HG02840 (cell line): Measurements from ENCODE around the gene DMXL1.
"Not testable (repeated sequence)": the region's sequence is repeated elsewhere in the genome, so short reads cannot be mapped to it uniquely, and the experiment has no call there.

Source experiments
- ATAC-seq: cut with Tn5 transposase; IDR thresholded peaks from one replicate; pipeline ENCODE4 v1.9.1; 2021; ENCODE audit warnings: mild to moderate bottlenecking, moderate library complexity, moderate number of reproducible peaks; ENCODE audit not compliant: unreplicated experiment, low FRiP score

DMXL1 gene

DNA sequence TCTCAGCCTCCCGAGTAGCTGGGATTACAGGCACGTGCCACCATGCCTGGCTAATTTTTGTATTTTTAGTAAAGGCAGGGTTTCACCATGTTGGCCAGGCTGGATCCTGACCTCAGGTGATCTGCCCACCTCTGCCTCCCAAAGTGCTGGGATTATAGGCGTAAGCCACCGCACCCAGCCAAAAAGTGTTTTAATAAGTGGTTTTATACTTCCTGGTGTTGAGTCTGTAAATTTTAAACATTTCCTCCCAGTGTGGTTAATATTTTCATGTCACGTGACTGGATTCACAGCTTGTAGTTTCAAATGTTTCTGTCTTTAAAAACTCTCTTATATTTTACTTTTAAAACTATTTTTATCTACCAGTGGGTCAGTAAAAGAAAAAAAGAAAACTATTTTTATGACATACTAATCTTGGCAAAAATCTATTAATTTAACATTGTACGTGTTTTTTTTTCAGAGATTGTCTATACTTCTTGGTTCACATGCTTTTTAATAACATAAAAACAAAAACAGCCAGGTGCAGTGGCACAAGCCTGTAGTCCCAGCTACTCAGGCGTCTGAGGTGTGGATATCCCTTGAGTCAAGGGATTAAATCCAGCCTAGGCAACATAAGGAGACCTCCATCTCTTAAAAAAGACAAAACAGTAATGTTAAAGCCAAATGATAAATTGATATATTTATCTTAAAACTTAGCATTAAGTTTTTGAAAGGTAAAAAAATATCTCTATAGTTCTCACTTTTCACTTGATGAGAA lies 117.1 kb downstream of the DMXL1 start:
- no peak for ATAC-seq

- no peak for ATAC-seq
Observed at GRCh38 chr5:119190470-119191095, 119.7 kb downstream of the DMXL1 start.

DNA sequence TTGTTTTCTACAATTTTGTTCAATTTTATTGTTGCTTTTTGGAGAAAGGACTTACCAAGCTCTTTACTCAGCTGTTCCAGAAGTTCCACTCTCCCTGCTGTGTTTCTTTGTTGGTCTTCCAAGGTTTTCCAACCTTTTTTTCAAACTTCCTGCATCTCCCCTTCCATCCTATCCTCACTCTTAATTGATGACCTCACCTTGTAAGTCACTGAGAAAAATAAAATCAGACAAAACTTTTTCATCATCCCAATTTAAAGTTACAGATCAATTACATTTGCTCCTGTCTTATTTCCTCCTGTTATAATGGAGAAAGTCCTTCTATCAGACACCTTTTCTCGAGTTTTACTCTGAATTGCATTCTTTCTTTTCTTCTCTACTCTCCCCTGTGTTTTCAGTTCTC lies 121.1 kb downstream of the DMXL1 start:
- no peak for ATAC-seq

DNA sequence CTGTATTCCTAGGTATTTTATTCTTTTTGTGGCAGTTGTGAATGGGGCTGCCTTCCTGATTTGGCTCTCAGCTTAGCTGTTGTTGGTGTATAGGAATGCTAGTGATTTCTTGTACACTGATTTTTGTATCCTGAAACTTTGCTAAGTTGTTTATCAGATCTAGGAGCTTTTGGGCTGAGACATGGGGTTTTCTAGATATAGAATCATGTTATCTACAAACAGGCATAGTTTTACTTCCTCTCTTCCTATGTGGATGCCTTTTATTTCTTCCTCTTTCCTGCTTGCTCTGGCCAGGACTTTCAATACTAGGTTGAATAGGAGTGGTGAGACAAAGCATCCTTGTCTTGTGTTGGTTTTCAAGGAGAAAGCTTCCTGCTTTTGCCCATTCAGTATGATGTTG lies 129.9 kb downstream of the DMXL1 start:
- ATAC-seq, result no peak

- ATAC-seq, result no peak
Observed at GRCh38 chr5:119207105-119207504, 136.2 kb downstream of the DMXL1 start.

- no peak for ATAC-seq
Observed at GRCh38 chr5:119212026-119212425, 141.1 kb downstream of the DMXL1 start.

- ATAC-seq, result no peak
Observed at GRCh38 chr5:119212676-119213075, 141.8 kb downstream of the DMXL1 start.

DNA sequence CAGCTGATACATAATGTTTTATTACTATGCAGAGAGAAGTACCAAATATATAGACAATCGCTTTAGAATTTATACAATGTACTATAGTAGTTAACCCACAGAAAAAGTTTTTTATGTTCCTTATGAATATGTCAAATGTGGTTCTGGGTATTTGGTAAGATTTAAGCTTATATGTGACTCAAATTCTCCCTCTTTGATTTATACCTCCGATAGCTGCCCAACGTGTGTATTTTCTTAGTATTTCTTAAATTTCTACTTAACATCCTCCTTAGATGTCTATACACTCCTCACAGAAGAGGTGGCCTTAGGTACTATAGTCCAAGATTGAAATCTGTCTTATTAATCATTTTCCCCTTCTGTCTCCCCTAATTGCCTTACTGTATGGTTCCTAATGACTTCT lies 146.3 kb downstream of the DMXL1 start:
- no peak for ATAC-seq

DNA sequence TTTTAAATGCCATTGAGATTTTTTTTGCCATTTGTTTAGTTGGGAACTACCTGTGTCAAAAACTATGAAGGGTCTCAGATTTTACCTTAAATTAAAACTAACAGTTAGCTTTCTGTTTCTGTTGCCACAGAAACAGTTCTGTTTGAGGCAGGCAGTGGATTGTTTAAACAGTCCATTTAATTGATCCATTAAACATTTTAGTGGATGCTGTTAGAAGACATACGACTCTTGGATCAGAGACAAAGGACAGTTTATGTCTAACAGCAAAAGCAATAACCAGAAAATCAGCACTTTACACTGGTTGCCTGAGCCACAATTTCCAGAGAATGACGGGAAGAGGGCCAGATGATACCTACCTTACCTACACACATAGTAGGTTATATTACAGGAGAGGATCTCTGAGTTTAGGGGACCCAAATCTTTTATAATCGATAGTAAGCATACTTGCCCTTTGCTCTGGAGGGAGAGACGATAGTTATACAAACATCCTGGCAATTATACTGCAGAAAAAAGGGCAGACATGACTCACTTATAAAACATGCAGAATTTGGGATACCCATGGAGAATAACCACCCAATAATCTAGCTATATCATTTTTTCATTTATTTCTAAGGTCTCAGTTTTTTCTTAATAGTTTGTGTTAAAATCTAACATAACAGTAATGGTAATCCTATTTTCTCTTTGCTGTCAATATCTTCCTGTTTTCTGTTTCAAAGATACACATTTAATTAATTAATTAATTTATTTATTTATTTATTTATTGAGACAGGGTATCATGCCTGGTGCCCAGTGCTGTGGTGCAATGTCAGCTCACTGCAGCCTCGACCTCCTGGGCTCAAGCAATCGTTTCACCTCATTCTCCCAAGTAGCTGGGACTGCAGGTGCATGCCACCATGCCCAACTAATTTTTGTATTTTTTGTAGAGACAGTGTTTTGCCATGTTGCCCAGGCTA lies 148.2 kb downstream of the DMXL1 start:
- no peak for ATAC-seq

DNA sequence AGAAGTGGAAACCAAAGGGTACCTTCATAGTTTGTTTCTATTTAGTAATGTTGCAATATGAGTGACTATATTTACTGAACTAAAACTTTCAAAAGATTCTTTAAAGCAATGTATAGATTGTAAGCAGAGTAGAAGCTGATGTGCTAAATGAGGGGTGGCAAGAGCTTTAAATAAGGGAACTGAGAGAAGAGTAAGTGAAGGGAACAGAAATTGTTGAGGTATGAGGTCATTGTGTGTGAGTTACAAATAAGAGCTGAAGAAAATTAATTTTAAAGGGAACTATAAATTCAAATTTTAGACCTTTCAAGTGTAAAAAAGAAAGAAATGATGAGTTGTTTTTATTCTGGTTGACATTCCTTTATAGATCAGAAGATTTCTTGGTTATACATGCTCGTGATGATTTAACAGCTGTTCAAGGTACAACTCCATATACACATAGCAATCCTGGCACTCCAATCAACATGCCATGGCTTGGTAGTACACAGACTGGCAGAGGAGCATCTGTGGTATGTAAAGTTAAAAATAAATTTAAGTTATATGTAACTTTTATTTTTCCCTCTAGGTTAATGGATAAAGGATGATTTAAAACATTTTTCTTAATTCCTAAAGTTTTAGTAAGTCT lies 149.8 kb downstream of the DMXL1 start:
- no peak for ATAC-seq

DNA sequence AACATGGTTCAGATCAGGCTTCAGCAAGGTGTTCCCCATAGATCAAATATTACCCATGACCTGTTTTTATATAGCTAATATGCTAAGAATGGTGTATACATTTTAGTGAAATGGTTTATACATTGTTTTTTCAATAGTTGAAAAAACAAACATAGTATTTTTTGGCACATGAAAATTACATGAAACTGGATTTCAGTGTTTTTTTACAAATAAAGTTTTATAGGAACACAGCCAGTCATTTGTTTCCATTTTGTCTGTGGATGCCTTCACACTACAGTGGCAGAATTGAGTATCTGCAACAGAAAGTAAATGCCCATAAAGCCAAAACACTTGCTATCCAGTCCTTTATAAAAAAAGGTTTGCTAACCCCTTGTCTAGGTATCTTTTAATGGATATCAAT lies 150.4 kb downstream of the DMXL1 start:
- ATAC-seq, result no peak

GRCh38 chr5:119229950-119230349 lies 159.1 kb downstream of the DMXL1 start:
- no peak for ATAC-seq

DNA sequence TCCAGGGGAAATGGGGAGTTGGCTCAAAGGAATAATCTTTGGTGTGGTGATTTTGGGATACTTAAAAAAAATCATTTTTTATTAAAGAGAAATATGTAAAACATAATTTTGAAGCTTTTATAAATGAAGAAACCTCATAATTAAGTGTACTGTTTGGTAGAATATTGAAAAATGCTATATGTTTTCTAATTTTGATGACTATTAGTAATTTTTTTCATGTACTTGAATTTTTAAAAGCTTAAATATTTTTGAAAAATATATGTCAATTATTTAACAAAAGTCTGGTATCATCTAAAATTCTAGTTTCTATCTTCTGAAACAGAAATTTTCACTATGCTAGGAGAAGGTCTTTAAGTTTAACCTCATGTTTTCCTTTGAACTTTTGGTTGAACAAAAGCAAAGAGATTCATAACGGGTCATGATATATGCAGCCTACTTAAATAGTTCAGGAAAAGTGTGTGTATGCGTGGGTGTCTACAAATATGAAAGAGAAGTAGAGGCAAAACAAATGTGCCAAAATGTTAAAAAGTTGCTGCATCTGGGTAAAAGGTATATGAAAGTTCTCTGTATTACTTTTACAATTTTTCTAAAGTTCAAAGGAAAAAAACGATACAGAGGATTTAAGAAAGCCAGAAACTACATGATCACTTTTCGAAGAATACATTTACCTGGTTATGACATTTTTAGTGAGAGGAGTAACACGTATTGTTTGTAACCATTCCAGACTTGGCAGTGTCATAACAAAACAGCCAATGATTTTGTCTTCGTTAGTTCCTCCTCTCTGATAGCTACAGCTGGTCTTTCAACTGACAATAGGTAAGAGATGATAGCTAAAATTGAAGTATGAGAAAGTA lies 167.6 kb downstream of the DMXL1 start:
- ATAC-seq, result no peak

DNA sequence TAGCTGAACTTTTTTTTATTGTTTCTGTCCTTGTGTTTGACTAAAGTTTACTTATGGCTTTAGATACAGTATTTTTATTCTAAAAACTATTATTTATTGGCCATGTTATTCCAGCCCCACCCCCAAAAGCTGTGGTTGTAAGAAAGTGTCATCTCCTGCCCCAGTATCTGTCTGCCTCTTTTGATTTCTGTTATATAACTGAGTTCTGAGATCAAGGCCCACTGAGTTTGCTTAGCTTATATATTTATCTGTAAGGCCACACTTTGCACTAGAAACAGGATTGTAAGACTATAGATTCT lies 168.2 kb downstream of the DMXL1 start:
- no peak for ATAC-seq

- not testable (repeated sequence) for ATAC-seq
Observed at GRCh38 chr5:119239826-119240225, 168.9 kb downstream of the DMXL1 start.

DNA sequence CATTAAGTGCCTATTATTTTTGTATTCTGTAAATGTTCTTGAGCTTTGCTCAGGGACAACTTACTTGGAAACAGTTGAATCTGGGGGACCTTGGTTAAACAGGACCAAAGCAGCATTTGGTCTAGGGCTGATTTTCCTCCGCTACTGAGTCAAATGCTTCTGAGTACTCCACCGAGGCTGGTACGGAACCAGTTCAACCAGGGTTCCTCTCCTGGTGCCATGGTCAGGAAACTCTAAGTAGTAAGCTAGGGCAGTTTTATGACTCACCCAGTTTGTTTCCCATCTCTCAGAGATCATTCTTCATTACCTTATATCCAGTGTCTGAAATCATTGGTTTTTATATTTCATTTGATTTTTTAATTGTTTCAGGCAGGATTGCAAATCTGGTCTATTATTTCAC lies 173.0 kb downstream of the DMXL1 start:
- no peak for ATAC-seq

DNA sequence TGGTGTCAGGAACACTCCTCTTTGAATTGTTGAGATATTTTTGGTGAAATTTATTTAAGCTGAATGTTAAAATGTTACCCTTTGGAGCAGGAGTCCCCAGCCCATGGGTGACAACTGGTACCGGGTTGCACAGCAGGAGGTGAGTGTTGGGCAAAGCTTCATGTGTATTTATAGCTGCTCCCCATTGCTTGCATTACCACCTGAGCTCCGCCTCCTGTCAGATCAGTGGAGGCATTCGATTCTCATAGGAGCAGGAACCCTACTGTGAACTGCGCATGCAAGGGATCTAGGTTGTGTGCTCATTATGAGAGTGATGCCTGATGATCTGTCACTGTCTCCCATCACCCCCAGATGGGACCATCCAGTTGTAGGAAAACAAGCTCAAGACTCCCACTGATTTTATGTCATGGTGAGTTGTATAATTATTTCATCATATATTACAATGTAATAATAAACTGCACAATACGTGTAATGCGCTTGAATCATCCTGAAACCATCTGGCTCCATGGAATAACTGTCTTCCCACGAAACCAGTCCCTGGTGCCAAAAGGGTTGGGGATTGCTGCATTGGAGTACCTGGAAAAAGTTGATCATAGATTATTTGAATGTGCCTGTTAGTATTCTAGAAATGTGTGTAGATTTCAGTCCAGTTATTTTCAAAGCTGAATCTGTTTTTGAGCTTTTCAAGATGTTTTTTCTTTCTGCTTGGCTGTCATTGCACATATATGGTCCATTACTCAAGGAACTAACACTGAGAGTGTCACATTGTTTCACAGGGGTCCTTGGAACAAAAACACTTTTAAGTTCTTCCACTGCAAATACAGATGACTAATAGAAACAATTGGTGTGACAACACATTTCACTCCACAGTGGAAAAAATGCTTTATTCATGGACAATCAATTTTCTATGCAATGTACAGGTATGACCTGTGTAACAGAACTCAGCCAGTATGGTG lies 180.3 kb downstream of the DMXL1 start:
- ATAC-seq, result no peak

GRCh38 chr5:119255571-119256356 lies 184.9 kb downstream of the DMXL1 start:
- ATAC-seq, result no peak
